ENCODE results near the gene SULT1E1. TPM values are rescaled to one million over a fixed set of nuclear protein-coding genes. Genes with fewer than 3 reads are reported as not detected.

SULT1E1 gene
- polyA plus RNA-seq, 2 of the 4 experiments (the other 2 are of a cell fraction): 0.08 TPM; not detected in 1

DNA sequence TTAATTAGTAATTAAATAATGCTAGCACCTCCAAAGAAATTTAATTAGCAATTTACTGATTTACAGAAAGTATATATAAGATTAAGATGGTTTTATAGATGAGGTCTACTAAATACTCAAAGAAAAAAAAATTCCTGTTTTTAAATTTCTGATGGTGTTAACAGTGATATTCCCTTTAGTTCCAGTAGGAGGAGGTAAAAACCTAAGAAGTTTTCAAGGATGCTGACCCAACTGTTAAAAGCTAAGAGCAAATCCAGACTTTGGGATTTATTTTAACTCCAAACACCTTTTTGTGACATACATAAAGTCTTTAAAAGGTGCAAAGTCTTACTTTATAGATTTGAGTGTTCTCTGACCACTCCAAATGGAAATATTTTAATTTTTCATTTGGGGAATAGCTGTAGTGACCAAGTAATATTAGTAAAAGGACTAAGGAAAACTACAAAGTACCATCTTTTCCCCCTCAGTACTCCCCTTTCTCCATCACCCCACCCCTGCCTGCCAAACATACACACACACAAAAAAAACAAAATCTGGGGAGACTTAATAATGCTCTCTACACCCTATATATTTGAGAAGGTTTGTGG is 36.7 kb upstream of the SULT1E1 start:
- FAIRE-seq (no peak), DNase-seq (ENCODE audit: low read depth in 1 of 2, low spot score in 1 of 2) (peak in 1 of 2 experiments; percentile 3), ATAC-seq (no peak)
- H3K27ac ChIP-seq: no peak overlapping the region
- no peak overlapping the region for H3K4me3 ChIP-seq
- ChIA-PET CTCF (no interaction called here), POLR2A (no interaction called here)
- no peak overlapping the region for H3K4me2 ChIP-seq
- H3K9me3 ChIP-seq: no peaks in the 10 kb centered on the region
- TF ChIP-seq SMC3 (IDR thresholded peaks at IDR 0.05) (peak; percentile 22; the same call in 1 of the 3 replicates), FOSB (CRISPR knock-in tag; IDR thresholded peaks at IDR 0.05) (no peak), RAD21 (conservative IDR thresholded peaks at IDR 0.05 in 1 of 2, IDR thresholded peaks at IDR 0.05 in 1 of 2) (peak; percentile 38 to 39; a peak in 4 of 5 replicates), CHD2 (IDR thresholded peaks at IDR 0.05; ENCODE audit: low read length, partially characterized antibody) (no peak), NPAS2 (CRISPR knock-in tag; IDR thresholded peaks at IDR 0.05; ENCODE audit: borderline replicate concordance) (no peak), BHLHE40 (IDR thresholded peaks at IDR 0.05; ENCODE audit: low read depth, low read length) (no peak), MAFK (IDR thresholded peaks at IDR 0.05; ENCODE audit: partially characterized antibody) (no peak), CHD4 (IDR thresholded peaks at IDR 0.05; ENCODE audit: borderline replicate concordance) (no peak)
- TF ChIP-seq, protein P1, sequence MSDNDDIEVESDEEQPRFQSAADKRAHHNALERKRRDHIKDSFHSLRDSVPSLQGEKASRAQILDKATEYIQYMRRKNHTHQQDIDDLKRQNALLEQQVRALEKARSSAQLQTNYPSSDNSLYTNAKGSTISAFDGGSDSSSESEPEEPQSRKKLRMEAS (IDR thresholded peaks at IDR 0.05): no peak
- TF ChIP-seq, protein P2, sequence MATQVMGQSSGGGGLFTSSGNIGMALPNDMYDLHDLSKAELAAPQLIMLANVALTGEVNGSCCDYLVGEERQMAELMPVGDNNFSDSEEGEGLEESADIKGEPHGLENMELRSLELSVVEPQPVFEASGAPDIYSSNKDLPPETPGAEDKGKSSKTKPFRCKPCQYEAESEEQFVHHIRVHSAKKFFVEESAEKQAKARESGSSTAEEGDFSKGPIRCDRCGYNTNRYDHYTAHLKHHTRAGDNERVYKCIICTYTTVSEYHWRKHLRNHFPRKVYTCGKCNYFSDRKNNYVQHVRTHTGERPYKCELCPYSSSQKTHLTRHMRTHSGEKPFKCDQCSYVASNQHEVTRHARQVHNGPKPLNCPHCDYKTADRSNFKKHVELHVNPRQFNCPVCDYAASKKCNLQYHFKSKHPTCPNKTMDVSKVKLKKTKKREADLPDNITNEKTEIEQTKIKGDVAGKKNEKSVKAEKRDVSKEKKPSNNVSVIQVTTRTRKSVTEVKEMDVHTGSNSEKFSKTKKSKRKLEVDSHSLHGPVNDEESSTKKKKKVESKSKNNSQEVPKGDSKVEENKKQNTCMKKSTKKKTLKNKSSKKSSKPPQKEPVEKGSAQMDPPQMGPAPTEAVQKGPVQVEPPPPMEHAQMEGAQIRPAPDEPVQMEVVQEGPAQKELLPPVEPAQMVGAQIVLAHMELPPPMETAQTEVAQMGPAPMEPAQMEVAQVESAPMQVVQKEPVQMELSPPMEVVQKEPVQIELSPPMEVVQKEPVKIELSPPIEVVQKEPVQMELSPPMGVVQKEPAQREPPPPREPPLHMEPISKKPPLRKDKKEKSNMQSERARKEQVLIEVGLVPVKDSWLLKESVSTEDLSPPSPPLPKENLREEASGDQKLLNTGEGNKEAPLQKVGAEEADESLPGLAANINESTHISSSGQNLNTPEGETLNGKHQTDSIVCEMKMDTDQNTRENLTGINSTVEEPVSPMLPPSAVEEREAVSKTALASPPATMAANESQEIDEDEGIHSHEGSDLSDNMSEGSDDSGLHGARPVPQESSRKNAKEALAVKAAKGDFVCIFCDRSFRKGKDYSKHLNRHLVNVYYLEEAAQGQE (IDR thresholded peaks at IDR 0.05): no peak
- TF ChIP-seq, protein P3, sequence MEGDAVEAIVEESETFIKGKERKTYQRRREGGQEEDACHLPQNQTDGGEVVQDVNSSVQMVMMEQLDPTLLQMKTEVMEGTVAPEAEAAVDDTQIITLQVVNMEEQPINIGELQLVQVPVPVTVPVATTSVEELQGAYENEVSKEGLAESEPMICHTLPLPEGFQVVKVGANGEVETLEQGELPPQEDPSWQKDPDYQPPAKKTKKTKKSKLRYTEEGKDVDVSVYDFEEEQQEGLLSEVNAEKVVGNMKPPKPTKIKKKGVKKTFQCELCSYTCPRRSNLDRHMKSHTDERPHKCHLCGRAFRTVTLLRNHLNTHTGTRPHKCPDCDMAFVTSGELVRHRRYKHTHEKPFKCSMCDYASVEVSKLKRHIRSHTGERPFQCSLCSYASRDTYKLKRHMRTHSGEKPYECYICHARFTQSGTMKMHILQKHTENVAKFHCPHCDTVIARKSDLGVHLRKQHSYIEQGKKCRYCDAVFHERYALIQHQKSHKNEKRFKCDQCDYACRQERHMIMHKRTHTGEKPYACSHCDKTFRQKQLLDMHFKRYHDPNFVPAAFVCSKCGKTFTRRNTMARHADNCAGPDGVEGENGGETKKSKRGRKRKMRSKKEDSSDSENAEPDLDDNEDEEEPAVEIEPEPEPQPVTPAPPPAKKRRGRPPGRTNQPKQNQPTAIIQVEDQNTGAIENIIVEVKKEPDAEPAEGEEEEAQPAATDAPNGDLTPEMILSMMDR (IDR thresholded peaks at IDR 0.05): peak; percentile 25; the same call in 1 of the 3 replicates
- TF ChIP-seq, protein P4, sequence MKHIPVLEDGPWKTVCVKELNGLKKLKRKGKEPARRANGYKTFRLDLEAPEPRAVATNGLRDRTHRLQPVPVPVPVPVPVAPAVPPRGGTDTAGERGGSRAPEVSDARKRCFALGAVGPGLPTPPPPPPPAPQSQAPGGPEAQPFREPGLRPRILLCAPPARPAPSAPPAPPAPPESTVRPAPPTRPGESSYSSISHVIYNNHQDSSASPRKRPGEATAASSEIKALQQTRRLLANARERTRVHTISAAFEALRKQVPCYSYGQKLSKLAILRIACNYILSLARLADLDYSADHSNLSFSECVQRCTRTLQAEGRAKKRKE (CRISPR knock-in tag; IDR thresholded peaks at IDR 0.05; ENCODE audit: low read depth): no peak
- H3K4me1 ChIP-seq: no peaks in the 10 kb centered on the region

DNA sequence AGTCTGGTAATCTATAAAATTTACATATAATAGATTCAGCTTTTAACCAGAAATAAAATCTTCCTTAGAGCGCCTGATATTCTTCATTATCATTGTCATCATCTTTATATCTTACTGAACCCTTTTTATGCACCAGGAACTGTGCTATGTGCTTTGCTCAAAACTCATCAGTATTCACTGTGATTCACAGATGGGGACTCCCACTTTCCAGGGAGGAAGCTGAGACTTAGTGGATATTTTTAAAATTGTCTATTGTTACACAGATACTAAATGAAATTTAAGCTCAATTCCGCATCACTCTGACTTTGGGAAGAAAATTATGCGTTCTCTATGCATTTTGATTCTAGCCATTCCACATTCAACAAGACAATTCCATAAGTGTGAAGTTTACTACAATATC is 34.8 kb upstream of the SULT1E1 start:
- ChIA-PET POLR2A (no interaction called here), CTCF (no interaction called here)
- WGBS (ENCODE audit: missing lambda C conversion rate): 78% methylated on average over 3 of the region's 3 CpGs
- Histone ChIP-seq H3K4me3 (no peak overlapping the region), H3K27ac (no peak overlapping the region), H3K9me3 (no peaks in the 10 kb centered on the region), H3K4me2 (no peak overlapping the region), H3K4me1 (no peaks in the 10 kb centered on the region)
- TF ChIP-seq JUN (IDR thresholded peaks at IDR 0.05) (no peak), JUNB (IDR thresholded peaks at IDR 0.05) (no peak), RCOR1 (IDR thresholded peaks at IDR 0.05; ENCODE audit: low read depth, low read length) (no peak), POLR2A (IDR thresholded peaks at IDR 0.05; ENCODE audit: low read length) (no peak), ZNF302 (CRISPR knock-in tag; IDR thresholded peaks at IDR 0.05) (no peak), CHD4 (IDR thresholded peaks at IDR 0.05; ENCODE audit: borderline replicate concordance) (no peak), HDAC2 (IDR thresholded peaks at IDR 0.05) (no peak), RNF2 (IDR thresholded peaks at IDR 0.05; ENCODE audit: borderline replicate concordance, low read depth) (no peak), CBX2 (IDR thresholded peaks at IDR 0.05; ENCODE audit: borderline replicate concordance, low read depth) (no peak), BHLHE40 (IDR thresholded peaks at IDR 0.05; ENCODE audit: low read depth, low read length) (no peak), HEYL (CRISPR knock-in tag; IDR thresholded peaks at IDR 0.05) (no peak), EHF (CRISPR knock-in tag; IDR thresholded peaks at IDR 0.05) (no peak)
- TF ChIP-seq, protein P5, sequence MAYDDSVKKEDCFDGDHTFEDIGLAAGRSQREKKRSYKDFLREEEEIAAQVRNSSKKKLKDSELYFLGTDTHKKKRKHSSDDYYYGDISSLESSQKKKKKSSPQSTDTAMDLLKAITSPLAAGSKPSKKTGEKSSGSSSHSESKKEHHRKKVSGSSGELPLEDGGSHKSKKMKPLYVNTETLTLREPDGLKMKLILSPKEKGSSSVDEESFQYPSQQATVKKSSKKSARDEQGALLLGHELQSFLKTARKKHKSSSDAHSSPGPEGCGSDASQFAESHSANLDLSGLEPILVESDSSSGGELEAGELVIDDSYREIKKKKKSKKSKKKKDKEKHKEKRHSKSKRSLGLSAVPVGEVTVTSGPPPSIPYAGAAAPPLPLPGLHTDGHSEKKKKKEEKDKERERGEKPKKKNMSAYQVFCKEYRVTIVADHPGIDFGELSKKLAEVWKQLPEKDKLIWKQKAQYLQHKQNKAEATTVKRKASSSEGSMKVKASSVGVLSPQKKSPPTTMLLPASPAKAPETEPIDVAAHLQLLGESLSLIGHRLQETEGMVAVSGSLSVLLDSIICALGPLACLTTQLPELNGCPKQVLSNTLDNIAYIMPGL (CRISPR knock-in tag; IDR thresholded peaks at IDR 0.05; ENCODE audit: borderline replicate concordance): no peak
- TF ChIP-seq, protein P6, sequence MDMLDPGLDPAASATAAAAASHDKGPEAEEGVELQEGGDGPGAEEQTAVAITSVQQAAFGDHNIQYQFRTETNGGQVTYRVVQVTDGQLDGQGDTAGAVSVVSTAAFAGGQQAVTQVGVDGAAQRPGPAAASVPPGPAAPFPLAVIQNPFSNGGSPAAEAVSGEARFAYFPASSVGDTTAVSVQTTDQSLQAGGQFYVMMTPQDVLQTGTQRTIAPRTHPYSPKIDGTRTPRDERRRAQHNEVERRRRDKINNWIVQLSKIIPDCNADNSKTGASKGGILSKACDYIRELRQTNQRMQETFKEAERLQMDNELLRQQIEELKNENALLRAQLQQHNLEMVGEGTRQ (IDR thresholded peaks at IDR 0.05): no peak
- TF ChIP-seq, protein P7, sequence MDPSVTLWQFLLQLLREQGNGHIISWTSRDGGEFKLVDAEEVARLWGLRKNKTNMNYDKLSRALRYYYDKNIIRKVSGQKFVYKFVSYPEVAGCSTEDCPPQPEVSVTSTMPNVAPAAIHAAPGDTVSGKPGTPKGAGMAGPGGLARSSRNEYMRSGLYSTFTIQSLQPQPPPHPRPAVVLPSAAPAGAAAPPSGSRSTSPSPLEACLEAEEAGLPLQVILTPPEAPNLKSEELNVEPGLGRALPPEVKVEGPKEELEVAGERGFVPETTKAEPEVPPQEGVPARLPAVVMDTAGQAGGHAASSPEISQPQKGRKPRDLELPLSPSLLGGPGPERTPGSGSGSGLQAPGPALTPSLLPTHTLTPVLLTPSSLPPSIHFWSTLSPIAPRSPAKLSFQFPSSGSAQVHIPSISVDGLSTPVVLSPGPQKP (IDR thresholded peaks at IDR 0.05; ENCODE audit: low read depth, low read length): no peak
- DNase-seq (ENCODE audit: low read depth in 1 of 2, low spot score in 1 of 2) (no peak), FAIRE-seq (no peak), ATAC-seq (no peak)
